ENCODE results near the gene ACOT6.
A peak's percentile ranks its signal among the peaks of the same experiment; 100 is the strongest.
"Not testable (repeated sequence)": the region's sequence is repeated elsewhere in the genome, so short reads cannot be mapped to it uniquely, and the experiment has no call there.

The ACOT6 gene, protein sequence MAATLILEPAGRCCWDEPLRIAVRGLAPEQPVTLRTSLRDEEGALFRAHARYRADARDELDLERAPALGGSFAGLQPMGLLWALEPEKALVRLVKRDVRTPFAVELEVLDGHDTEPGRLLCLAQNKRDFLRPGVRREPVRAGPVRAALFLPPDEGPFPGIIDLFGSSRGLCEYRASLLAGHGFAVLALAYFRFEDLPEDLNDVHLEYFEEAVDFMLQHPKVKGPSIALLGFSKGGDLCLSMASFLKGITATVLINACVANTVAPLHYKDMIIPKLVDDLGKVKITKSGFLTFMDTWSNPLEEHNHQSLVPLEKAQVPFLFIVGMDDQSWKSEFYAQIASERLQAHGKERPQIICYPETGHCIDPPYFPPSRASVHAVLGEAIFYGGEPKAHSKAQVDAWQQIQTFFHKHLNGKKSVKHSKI

DNA sequence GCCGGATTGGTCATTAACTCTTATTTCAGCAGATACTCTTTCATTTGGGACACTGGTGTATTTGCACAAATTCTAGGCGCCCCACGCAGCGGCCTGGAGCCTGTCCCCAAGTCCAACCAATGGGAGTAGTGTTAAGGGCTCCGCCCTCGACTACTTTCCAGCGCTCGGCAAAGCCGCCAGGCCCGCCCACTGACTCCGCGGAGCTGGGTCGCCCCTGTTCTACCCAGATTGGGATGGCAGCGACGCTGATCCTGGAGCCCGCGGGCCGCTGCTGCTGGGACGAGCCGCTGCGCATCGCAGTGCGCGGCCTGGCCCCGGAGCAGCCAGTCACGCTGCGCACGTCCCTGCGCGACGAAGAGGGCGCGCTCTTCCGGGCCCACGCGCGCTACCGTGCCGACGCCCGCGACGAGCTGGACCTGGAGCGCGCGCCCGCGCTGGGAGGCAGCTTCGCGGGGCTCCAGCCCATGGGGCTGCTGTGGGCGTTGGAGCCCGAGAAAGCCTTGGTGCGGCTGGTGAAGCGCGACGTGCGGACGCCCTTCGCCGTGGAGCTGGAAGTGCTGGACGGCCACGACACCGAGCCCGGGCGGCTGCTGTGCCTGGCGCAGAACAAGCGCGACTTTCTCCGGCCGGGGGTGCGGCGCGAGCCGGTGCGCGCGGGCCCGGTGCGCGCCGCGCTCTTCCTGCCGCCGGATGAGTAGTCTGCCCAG lies at the start of gene ACOT6:
ACOT6 (plus strand) TSS at position 179 of the 707 bp plus-strand sequence; CDS start at position 234, 55 bp downstream.
- peak within 1 kb of the TSS; percentile 59; the same call in 1 of the 2 replicates for H3K4me3 ChIP-seq (ENCODE audit: low read length)
- no peak for TF ChIP-seq ZNF274 (IDR thresholded peaks at IDR 0.05; ENCODE audit: low read depth, low read length)

DNA sequence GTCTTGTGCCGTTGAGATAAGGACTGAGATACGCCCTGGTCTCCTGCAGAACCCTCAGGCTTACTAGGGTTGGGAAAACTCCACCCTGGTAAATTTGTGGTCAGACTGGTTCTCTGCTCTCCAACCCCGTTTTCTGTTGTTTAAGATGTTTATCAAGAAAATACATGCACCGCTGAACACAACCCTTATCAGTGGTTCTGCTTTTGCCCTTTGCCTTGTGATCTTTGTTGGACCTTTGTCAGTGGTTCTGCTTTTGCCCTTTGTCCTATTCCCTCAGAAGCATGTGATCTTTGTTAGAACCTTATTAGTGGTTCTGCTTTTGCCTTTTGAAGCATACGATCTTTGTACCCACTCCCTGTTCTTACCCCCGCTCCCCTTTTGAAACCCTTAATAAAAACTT lies 49.6 kb upstream of the ACOT6 start:
- H3K4me3 ChIP-seq (ENCODE audit: low read length) = not testable (repeated sequence)

DNA sequence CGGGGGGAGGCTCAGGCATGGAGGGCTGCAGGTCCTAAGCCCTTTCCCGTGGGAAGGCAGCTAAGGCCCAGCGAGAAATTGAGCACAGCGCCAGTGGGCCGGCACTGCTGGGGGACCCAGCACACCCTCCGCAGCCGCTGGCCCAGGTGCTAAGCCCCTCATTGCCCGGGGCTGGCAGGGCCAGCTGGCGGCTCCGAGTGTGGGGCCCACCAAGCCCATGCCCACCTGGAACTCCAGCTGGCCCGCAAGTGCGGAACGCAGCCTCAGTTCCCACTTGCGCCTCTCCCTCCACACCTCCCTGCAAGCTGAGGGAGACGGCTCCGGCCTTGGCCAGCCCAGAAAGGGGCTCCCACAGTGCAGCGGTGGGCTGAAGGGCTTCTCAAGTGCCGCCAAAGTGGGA lies 45.9 kb upstream of the ACOT6 start:
- not testable (repeated sequence) for H3K4me3 ChIP-seq (ENCODE audit: low read length)

DNA sequence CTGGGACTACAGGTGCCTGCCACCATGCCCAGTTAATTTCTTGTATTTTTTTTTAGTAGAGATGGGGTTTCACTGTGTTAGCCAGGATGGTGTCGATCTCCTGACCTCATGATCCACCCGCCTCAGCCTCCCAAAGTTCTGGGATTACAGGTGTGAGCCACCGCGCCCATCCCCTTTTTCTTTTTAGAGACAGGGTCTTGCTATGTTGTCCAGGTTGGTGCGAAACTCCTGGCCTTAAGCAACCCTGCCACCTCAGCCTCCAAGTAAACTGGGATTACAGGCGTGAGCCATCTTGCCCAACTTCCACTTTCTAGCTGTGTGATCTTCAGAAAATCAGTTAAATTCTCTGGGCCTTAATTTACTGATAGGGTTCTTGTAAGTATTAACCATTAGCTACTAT lies 45.4 kb upstream of the ACOT6 start:
- H3K4me3 ChIP-seq (ENCODE audit: low read length) = not testable (repeated sequence)

DNA sequence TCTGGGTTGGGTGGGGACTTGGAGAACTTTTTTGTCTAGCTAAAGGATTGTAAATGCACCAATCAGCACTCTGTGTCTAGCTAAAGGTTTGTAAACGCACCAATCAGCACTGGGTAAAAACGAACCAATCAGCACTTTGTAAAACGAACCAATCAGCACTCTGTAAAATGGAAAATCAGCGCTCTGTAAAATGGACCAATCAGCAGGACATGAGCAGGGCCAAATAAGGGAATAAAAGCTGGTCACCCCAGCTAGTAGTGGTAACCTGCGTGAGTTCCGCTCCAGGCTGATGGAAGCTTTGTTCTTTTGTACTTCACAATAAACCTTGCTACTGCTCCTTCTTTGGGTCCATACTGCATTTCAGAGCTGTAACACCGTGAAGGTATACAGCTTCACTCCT lies 45.0 kb upstream of the ACOT6 start:
- no peak for TF ChIP-seq ZNF274 (IDR thresholded peaks at IDR 0.05; ENCODE audit: low read depth, low read length)
- no peak overlapping the region for H3K4me3 ChIP-seq (ENCODE audit: low read length)

DNA sequence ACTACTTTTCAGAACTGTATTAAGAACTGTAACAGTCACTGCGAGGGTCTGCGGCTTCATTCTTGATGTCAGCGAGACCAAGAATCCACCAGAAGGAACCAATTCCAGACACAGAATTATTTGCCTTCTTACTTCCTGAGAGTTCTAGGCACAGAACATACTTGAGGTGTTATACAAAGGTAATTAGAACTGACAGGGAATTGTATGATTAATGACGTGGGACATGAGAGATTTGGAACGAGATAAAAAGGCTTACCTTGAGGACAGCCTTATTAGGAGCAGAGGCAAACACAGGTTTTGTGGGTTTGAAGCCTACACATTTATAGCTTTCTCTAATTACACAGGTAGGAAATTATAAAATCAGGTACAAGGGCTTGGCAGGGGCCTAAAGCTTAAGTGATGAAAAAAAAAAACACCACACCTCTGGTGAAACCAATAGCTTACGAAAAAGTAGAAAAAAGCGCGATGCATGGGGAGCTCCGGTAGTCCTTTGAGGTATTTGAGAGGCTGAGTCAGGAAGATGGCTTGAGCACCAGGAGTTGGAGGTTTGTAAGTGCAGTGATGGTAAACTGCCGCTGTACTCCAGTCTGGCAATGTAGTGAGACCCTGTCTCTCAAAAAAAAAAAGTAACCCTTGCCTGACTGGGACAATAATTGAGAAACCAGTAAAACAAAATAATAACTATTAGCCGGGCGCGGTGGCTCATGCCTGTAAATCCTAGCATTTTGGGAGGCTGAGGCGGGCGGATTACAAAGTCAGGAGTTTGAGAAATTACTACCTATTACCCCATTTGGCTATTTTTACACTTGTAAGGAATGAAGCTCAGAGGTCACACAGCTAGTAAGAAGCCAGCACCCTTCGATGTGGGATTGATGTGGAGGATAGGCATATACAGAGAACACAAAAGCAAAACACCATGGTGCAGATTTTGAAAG lies 44.1 kb upstream of the ACOT6 start:
- H3K4me3 ChIP-seq (ENCODE audit: low read length) = peak overlapping the region; percentile 93; the same call in 1 of the 2 replicates
- no peak for TF ChIP-seq ZNF274 (IDR thresholded peaks at IDR 0.05; ENCODE audit: low read depth, low read length)

DNA sequence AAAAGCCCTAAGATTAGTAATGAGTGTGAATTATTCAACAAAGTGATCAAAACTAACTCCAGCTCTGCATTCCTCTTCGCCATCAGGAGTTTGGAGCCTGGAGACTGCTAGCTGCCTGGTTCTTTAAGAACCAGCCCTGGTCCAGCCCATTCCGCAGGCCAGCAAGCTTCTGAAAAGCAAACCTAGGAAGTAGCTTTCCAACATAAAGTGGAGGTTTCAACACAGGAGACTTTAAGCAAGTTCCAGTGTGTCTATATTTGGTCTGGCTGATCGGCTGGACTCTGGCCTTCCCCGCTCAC lies 43.5 kb upstream of the ACOT6 start:
- peak overlapping the region; percentile 93; the same call in 1 of the 2 replicates for H3K4me3 ChIP-seq (ENCODE audit: low read length)

DNA sequence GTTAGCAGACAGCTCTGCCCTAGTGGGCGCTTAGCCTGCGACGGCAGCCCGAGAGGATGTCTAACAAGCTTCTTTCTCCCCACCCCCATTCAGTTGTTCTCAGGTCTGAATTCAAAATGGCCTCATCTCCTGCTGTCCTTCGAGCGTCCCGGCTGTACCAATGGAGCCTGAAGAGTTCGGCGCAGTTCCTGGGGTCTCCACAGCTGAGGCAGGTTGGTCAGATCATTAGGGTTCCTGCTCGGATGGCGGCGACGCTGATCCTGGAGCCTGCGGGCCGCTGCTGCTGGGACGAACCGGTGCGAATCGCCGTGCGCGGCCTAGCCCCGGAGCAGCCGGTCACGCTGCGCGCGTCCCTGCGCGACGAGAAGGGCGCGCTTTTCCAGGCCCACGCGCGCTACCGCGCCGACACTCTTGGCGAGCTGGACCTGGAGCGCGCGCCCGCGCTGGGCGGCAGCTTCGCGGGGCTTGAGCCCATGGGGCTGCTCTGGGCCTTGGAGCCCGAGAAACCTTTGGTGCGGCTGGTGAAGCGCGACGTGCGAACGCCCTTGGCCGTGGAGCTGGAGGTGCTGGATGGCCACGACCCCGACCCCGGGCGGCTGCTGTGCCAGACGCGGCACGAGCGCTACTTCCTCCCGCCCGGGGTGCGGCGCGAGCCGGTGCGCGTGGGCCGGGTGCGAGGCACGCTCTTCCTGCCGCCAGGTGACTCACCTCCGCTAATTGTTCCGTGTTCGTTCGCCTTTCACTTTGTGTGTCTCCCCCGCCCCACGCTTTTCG lies 42.9 kb upstream of the ACOT6 start, which contains the start of gene ACOT2:
ACOT2 (plus strand) TSS at position 29 of the 774 bp plus-strand sequence; CDS start at position 57, 28 bp downstream.
- peak within 1 kb of the TSS; percentile 93 for H3K4me3 ChIP-seq (ENCODE audit: low read length)

DNA sequence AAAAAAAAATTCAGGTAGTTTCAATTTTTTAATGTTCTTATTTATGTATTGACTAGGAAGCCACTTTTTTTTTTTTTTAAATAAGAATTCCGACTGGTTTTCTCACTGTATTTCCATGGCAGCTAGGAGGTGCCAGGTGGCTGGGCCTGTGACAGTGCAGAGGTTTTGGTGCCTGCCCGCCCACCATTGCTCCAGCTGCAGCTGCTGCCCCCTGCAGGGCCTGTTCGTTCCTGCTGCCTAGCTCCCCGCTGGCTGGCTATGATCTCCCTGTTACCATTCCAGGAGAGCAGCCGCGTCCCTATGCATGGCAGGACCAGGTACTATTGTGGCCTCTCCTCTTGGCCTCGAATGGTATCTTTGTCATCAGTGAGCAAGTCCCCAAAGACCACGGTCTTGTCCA lies 41.4 kb upstream of the ACOT6 start:
- not testable (repeated sequence) for H3K4me3 ChIP-seq (ENCODE audit: low read length)

DNA sequence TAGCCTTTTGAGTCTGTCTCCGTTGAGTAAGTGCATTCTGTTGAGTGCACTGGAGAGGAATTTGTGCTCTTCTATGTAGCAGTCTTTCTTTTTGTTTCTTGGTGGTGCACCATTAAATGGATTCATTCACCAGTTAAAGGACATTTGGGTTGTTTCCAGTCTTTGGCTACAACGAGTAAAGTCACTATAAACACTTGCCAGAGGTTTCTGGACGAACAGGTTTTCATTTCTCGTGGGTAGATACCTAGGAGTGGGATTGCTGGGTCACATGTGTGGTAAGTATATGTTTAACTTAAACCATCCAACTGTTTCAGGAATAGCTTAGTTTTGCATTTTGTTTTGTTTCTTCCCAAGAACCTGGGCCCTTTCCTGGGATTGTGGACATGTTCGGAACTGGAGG lies 39.3 kb upstream of the ACOT6 start:
- H3K4me3 ChIP-seq (ENCODE audit: low read length) = not testable (repeated sequence)

DNA sequence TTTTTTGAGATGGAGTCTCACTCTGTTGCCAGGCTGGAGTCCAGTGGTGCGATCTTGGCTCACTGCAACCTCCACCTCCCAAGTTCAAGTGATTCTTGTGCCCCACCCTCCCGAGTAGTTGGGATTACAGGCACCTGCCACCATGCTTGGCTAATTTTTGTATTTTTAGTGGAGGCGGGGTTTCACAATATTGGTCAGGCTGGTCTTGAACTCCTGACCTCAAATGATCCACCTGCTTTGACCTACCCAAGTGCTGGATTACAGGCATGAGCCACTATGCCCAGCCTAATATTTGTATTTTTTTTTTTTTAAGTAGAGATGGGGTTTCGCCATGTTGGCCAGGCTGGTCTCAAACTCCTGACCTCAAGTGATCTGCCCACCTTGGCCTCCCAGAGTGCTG lies 38.6 kb upstream of the ACOT6 start:
- not testable (repeated sequence) for H3K4me3 ChIP-seq (ENCODE audit: low read length)

DNA sequence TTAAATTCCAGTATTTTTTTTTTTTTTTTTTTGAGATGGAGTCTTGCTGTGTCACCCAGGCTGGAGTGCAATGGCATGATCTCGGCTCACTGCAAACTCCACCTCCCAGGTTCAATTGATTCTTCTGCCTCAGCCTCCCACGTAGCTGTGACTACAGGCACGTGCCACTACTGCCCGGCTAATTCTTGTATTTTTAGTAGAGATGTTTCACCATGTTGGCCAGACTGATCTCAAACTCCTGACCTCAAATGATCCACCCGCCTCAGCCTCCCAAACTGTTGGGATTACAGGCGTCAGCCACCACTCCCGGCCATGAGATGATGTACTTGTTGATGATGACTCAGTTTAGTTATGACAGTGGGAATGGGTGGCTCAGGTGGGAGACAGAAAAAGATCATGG lies 38.1 kb upstream of the ACOT6 start:
- not testable (repeated sequence) for H3K4me3 ChIP-seq (ENCODE audit: low read length)

DNA sequence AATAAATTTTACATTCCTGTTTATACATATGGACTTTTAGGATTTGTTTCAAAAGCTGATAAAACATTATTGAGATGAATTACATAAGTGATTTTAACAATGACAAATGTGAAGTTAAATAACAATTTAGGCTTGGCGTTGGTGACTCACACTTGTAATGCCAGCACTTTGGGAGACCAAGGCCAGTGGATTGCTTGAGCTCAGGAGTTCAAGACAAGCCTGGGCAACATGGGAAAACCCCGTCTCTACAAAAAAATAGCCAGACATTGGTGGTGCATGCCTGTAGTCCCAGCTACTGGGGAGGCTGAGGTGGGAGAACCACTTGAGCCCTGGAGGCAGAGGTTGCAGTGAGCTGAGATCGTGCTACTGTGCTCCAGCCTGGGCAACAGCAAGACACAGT lies 35.9 kb upstream of the ACOT6 start:
- H3K4me3 ChIP-seq (ENCODE audit: low read length) = no peak overlapping the region
- TF ChIP-seq ZNF274 (IDR thresholded peaks at IDR 0.05; ENCODE audit: low read depth, low read length) = no peak

DNA sequence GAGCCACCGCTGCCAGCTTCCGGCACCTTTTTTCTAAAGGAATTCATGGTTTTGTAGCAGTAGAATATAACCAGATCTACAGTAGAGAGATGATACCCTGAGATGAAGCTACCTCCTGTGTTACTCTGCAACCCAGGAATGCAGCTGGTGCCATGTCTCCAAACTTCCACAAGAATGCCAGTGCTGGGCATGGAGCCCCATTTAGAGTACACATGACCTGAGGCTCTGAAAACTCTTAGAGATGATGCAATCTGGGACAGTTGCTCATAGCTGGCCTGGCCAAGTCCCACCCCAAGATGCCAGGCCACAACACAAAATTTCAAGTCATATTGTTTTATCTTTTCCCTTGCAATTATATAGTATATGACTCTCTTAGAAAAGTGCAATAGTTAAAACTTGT lies 35.1 kb upstream of the ACOT6 start:
- not testable (repeated sequence) for H3K4me3 ChIP-seq (ENCODE audit: low read length)

DNA sequence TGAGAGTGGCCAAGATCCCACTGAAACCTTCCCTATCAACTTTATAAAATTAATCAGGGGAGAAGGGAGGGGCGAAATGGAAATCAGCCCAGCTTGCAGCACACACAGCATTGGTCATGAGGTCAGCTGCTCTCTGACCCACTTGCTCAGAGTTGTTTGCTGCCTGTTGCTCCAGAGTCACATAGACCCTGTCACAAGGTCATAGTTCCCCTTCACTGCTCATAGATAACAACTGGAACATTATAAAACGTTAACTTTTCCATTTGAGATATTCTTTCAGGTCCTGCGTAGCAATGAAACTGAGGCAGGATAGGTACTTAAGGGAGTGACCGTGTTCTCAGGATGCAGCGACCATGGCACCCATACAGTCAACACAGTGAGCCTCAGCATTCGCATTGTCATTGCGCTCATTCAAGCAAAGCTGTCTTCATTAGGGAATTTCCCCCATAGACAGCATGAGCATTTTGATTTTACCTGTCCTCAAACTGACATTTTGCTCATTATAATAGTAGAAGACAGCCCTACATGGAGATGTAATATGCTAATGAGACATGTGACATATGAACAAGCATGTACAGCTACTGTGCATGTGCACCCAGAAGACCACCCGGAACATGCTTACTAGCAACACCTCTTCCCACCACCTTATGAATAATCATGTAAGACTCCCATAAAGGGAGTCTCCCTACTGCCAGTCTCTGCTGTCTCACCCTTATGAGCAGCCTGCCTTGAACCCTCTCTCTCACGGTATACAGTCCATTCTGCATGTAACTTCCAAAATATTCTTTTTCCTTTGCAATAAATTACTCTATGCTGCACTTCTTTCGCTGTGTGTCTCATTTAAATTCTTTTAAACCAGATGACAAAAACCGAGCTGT lies 30.0 kb upstream of the ACOT6 start:
- not testable (repeated sequence) for H3K4me3 ChIP-seq (ENCODE audit: low read length)

All from GM08714 (cell line).